GM21360 (cell line): ENCODE measurements around the gene HYI.

Source experiments
- ATAC-seq: cut with Tn5 transposase; IDR thresholded peaks from one replicate; pipeline ENCODE4 v1.9.1; 2021; ENCODE audit warnings: mild to moderate bottlenecking, moderate library complexity; ENCODE audit not compliant: unreplicated experiment

The HYI gene

GRCh38 chr1:43445606-43446387, 7.9 kb downstream of the HYI start:
- no peak for ATAC-seq

- ATAC-seq, result no peak
Observed at GRCh38 chr1:43444836-43445235, 8.9 kb downstream of the HYI start.

GRCh38 chr1:43444151-43444828, 9.4 kb downstream of the HYI start:
- ATAC-seq, result no peak

GRCh38 chr1:43443197-43443946, 10.4 kb downstream of the HYI start:
- no peak for ATAC-seq

GRCh38 chr1:43442756-43443155, 11.0 kb downstream of the HYI start:
- ATAC-seq, result no peak

- ATAC-seq, result no peak
Observed at GRCh38 chr1:43441894-43442637, 11.7 kb downstream of the HYI start.

- ATAC-seq, result no peak
Observed at GRCh38 chr1:43441166-43441893, 12.4 kb downstream of the HYI start.

- ATAC-seq, result no peak
Observed at GRCh38 chr1:43440358-43440757, 13.4 kb downstream of the HYI start.

GRCh38 chr1:43439781-43440180, 13.9 kb downstream of the HYI start:
- no peak for ATAC-seq

- ATAC-seq, result no peak
Observed at GRCh38 chr1:43438953-43439581, 14.7 kb downstream of the HYI start.

- no peak for ATAC-seq
Observed at GRCh38 chr1:43438576-43438952, 15.2 kb downstream of the HYI start.

GRCh38 chr1:43438006-43438405, 15.7 kb downstream of the HYI start:
- ATAC-seq, result no peak

- ATAC-seq, result no peak
Observed at GRCh38 chr1:43437031-43437973, 16.4 kb downstream of the HYI start.

- ATAC-seq, result no peak
Observed at GRCh38 chr1:43436371-43436770, 17.4 kb downstream of the HYI start.

GRCh38 chr1:43435146-43436145, 18.3 kb downstream of the HYI start:
- ATAC-seq, result no peak

GRCh38 chr1:43434256-43434655, 19.5 kb downstream of the HYI start:
- ATAC-seq, result no peak

GRCh38 chr1:43432907-43433306, 20.8 kb downstream of the HYI start:
- no peak for ATAC-seq
